Gastroesophageal sphincter (tissue), 4 donors: Measurements from ENCODE around the gene AMOTL1. TPM values are rescaled to one million over a fixed set of nuclear protein-coding genes. Genes with fewer than 3 reads are reported as not detected.

Experiments used
- ATAC-seq: fragments of 150-250 bp; one replicate; pipeline ENCODE4 v1.9.1; 2016; ENCODE audit warnings: mild to moderate bottlenecking, moderate library complexity
- H3K27ac ChIP-seq, 4 donors: fragments of 200-600 bp; sonication (generic) in 3 of 4; 1 replicate in 3 of 4; 2 replicates in 1 of 4; pipeline ENCODE4 v1.5.1; 2016 to 2019
- H3K27me3 ChIP-seq: fragments of 200-600 bp; sonication (generic); one replicate; pipeline ENCODE4 v1.5.1; 2019
- H3K36me3 ChIP-seq, 2 donors: fragments of 200-600 bp; sonication (generic); one replicate each; pipeline ENCODE4 v1.5.1; 2019; ENCODE audit warnings: control low read depth in 1 of 2
- H3K4me1 ChIP-seq, 3 donors: fragments of 200-600 bp; sonication (generic); 1 replicate in 2 of 3; 2 replicates in 1 of 3; pipeline ENCODE4 v1.5.1; 2016 to 2019; ENCODE audit warnings: control low read depth in 2 of 3
- H3K4me3 ChIP-seq, 2 donors: fragments of 200-600 bp; sonication (generic); one replicate each; pipeline ENCODE4 v1.5.1; 2019; ENCODE audit warnings: mild to moderate bottlenecking in 1 of 2, moderate library complexity in 1 of 2
- H3K9me3 ChIP-seq, 3 donors: fragments of 200-600 bp; sonication (generic); one replicate each; pipeline ENCODE4 v1.5.1; 2017 to 2019; ENCODE audit warnings: control low read depth in 2 of 3
- CTCF ChIP-seq, 4 experiments: fragments of 200-600 bp in 2 of 4; fragments of 450-650 bp in 2 of 4; sonication (generic) in 1 of 4; IDR thresholded peaks; one replicate each; pipeline ENCODE4 v1.5.1; 2017 to 2019; ENCODE audit warnings: antibody characterized with exemption in 4 of 4, mild to moderate bottlenecking in 2 of 4, moderate library complexity in 2 of 4
- EP300 ChIP-seq: sonication (generic); formaldehyde crosslinking; IDR thresholded peaks from one replicate; pipeline ENCODE4 v1.6.1; 2017; ENCODE audit warnings: antibody characterized with exemption, mild to moderate bottlenecking
- POLR2A ChIP-seq, 2 donors: fragments of 450-650 bp; IDR thresholded peaks; one replicate each; pipeline ENCODE4 v1.6.1; 2017; ENCODE audit warnings: antibody characterized with exemption in 2 of 2, mild to moderate bottlenecking in 2 of 2, moderate library complexity in 1 of 2
- POLR2AphosphoS5 ChIP-seq: sonication (generic); formaldehyde crosslinking; IDR thresholded peaks from one replicate; pipeline ENCODE4 v1.6.1; 2017; ENCODE audit warnings: antibody characterized with exemption
- WGBS, 2 donors: methylation state at CpG; one replicate each; pipeline ENCODE4 v1.1.5; 2018; ENCODE audit warnings: low coverage in 1 of 2; 5-methylcytosine and 5-hydroxymethylcytosine counted together
- total RNA-seq, 4 donors: library from RNA; depleted of rRNA; stranded (reverse); fragments of >200 nt; gene quantifications; one replicate each; pipeline ENCODE4 v1.1.0, GENCODE V29; 2016

AMOTL1 gene
- total RNA-seq, 4 donors from 2014 or later = 136 to 215 (median 176) TPM

- 80 to 93% methylated on average over 2 of the region's 2 CpGs for WGBS, 2 donors
- no peak for TF ChIP-seq CTCF (IDR thresholded peaks at IDR 0.05)
- TF ChIP-seq POLR2A (IDR thresholded peaks at IDR 0.05) = no peak
- TF ChIP-seq POLR2AphosphoS5 = no peak
- no peak for TF ChIP-seq EP300
- ATAC-seq = no peak
- Histone ChIP-seq H3K4me1 (peaks cover 25 to 72% (median 29%) of the 10 kb centered on the region in 3 donors), H3K9me3 (no peaks in the 10 kb centered on the region), H3K27me3 (no peaks in the 10 kb centered on the region), H3K4me3 (no peak overlapping the region), H3K36me3 (no peaks in the 10 kb centered on the region), H3K27ac (peak overlapping the region in 1 of 4 donors; percentile 78)
Observed at GRCh38 chr11:94754819-94755218, 13.3 kb upstream of the AMOTL1 start.

GRCh38 chr11:94755494-94755893 is 12.7 kb upstream of the AMOTL1 start:
- peaks cover 23 to 66% (median 29%) of the 10 kb centered on the region in 3 donors for H3K4me1 ChIP-seq
- peak overlapping the region in 2 of 4 donors; percentile 6 to 64 for H3K27ac ChIP-seq
- ATAC-seq = no peak
- H3K4me3 ChIP-seq = no peak overlapping the region
- TF ChIP-seq POLR2A (IDR thresholded peaks at IDR 0.05) (no peak), POLR2AphosphoS5 (no peak), CTCF (IDR thresholded peaks at IDR 0.05) (no peak), EP300 (no peak)
- no peaks in the 10 kb centered on the region for H3K9me3 ChIP-seq
- H3K27me3 ChIP-seq = no peaks in the 10 kb centered on the region
- H3K36me3 ChIP-seq = no peaks in the 10 kb centered on the region
- 60 to 93% methylated on average over 1 to 7 of the region's 11 CpGs for WGBS, 2 donors

- 55 to 76% methylated on average over 4 of the region's 5 CpGs for whole genome bisulfite sequencing, 2 donors
- Histone ChIP-seq H3K27ac (peak overlapping the region; percentile 43 to 64 (median 55)), H3K36me3 (no peaks in the 10 kb centered on the region), H3K4me3 (no peak overlapping the region), H3K27me3 (no peaks in the 10 kb centered on the region), H3K9me3 (no peaks in the 10 kb centered on the region), H3K4me1 (peaks cover 6 to 53% (median 15%) of the 10 kb centered on the region in 3 donors)
- ATAC-seq = no peak
- no peak for TF ChIP-seq POLR2A (IDR thresholded peaks at IDR 0.05)
- no peak for TF ChIP-seq POLR2AphosphoS5
- TF ChIP-seq CTCF (IDR thresholded peaks at IDR 0.05) = no peak
- no peak for TF ChIP-seq EP300
Observed at GRCh38 chr11:94757037-94757735, 11.0 kb upstream of the AMOTL1 start.

- TF ChIP-seq POLR2AphosphoS5 (no peak), POLR2A (IDR thresholded peaks at IDR 0.05) (no peak), CTCF (IDR thresholded peaks at IDR 0.05) (no peak), EP300 (no peak)
- Histone ChIP-seq H3K9me3 (no peaks in the 10 kb centered on the region), H3K4me1 (peaks cover 0 to 53% (median 5%) of the 10 kb centered on the region in 3 donors), H3K27me3 (no peaks in the 10 kb centered on the region), H3K27ac (peak overlapping the region in 1 of 4 donors; percentile 64), H3K36me3 (no peaks in the 10 kb centered on the region), H3K4me3 (no peak overlapping the region)
- ATAC-seq = no peak
- 83 to 94% methylated on average over 3 of the region's 3 CpGs for WGBS, 2 donors
Observed at GRCh38 chr11:94758666-94759065, 9.5 kb upstream of the AMOTL1 start.

GRCh38 chr11:94759522-94759921 is 8.6 kb upstream of the AMOTL1 start:
- peaks cover 0 to 49% (median 5%) of the 10 kb centered on the region in 3 donors for H3K4me1 ChIP-seq
- no peak overlapping the region for H3K27ac ChIP-seq
- no peaks in the 10 kb centered on the region for H3K27me3 ChIP-seq
- ATAC-seq = no peak
- H3K4me3 ChIP-seq = no peak overlapping the region
- WGBS, 2 donors = 94 to 97% methylated on average over 2 of the region's 2 CpGs
- no peaks in the 10 kb centered on the region for H3K36me3 ChIP-seq
- H3K9me3 ChIP-seq = no peaks in the 10 kb centered on the region
- TF ChIP-seq EP300 (no peak), CTCF (IDR thresholded peaks at IDR 0.05) (no peak), POLR2AphosphoS5 (no peak)
